ENCODE measurements around the gene ACBD4. TPM values are rescaled to one million over a fixed set of nuclear protein-coding genes. Genes with fewer than 3 reads are reported as not detected.

The ACBD4 gene
- total and polyA plus RNA-seq, 2 of the 13 experiments (the other 11 are each of a cell fraction or from before 2014, with no cell fraction given): 16.1 to 26.9 TPM

- TF ChIP-seq ZNF569 (CRISPR knock-in tag; IDR thresholded peaks at IDR 0.05; ENCODE audit: borderline replicate concordance) (no peak), BCL6 (CRISPR knock-in tag; IDR thresholded peaks at IDR 0.05) (no peak), HDAC6 (IDR thresholded peaks at IDR 0.05; ENCODE audit: low read depth, low read length) (no peak), ZNF430 (CRISPR knock-in tag; IDR thresholded peaks at IDR 0.05) (no peak), NFKB2 (CRISPR knock-in tag; IDR thresholded peaks at IDR 0.05; ENCODE audit: borderline replicate concordance) (no peak; the same call in 1 of the 2 replicates), ZNF331 (CRISPR knock-in tag; IDR thresholded peaks at IDR 0.05) (no peak), ARNT (IDR thresholded peaks at IDR 0.05) (no peak), ZFY (CRISPR knock-in tag; IDR thresholded peaks at IDR 0.05) (peak; percentile 71; the same call in 1 of the 2 replicates), AKAP8 (CRISPR knock-in tag; IDR thresholded peaks at IDR 0.05) (peak; percentile 70; the same call in 1 of the 2 replicates), JDP2 (CRISPR knock-in tag; IDR thresholded peaks at IDR 0.05; ENCODE audit: borderline replicate concordance) (no peak), SKIL (CRISPR knock-in tag; IDR thresholded peaks at IDR 0.05; ENCODE audit: borderline replicate concordance) (no peak), RXRA (CRISPR knock-in tag; IDR thresholded peaks at IDR 0.05) (no peak), CEBPZ (IDR thresholded peaks at IDR 0.05; ENCODE audit: low read length) (no peak)
- TF ChIP-seq, protein P1, sequence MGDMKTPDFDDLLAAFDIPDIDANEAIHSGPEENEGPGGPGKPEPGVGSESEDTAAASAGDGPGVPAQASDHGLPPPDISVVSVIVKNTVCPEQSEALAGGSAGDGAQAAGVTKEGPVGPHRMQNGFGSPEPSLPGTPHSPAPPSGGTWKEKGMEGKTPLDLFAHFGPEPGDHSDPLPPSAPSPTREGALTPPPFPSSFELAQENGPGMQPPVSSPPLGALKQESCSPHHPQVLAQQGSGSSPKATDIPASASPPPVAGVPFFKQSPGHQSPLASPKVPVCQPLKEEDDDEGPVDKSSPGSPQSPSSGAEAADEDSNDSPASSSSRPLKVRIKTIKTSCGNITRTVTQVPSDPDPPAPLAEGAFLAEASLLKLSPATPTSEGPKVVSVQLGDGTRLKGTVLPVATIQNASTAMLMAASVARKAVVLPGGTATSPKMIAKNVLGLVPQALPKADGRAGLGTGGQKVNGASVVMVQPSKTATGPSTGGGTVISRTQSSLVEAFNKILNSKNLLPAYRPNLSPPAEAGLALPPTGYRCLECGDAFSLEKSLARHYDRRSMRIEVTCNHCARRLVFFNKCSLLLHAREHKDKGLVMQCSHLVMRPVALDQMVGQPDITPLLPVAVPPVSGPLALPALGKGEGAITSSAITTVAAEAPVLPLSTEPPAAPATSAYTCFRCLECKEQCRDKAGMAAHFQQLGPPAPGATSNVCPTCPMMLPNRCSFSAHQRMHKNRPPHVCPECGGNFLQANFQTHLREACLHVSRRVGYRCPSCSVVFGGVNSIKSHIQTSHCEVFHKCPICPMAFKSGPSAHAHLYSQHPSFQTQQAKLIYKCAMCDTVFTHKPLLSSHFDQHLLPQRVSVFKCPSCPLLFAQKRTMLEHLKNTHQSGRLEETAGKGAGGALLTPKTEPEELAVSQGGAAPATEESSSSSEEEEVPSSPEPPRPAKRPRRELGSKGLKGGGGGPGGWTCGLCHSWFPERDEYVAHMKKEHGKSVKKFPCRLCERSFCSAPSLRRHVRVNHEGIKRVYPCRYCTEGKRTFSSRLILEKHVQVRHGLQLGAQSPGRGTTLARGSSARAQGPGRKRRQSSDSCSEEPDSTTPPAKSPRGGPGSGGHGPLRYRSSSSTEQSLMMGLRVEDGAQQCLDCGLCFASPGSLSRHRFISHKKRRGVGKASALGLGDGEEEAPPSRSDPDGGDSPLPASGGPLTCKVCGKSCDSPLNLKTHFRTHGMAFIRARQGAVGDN (CRISPR knock-in tag; IDR thresholded peaks at IDR 0.05): peak; percentile 79
- TF ChIP-seq, protein P2, sequence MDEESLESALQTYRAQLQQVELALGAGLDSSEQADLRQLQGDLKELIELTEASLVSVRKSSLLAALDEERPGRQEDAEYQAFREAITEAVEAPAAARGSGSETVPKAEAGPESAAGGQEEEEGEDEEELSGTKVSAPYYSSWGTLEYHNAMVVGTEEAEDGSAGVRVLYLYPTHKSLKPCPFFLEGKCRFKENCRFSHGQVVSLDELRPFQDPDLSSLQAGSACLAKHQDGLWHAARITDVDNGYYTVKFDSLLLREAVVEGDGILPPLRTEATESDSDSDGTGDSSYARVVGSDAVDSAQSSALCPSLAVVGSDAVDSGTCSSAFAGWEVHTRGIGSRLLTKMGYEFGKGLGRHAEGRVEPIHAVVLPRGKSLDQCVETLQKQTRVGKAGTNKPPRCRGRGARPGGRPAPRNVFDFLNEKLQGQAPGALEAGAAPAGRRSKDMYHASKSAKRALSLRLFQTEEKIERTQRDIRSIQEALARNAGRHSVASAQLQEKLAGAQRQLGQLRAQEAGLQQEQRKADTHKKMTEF (CRISPR knock-in tag; IDR thresholded peaks at IDR 0.05): no peak
- TF ChIP-seq, protein P3, sequence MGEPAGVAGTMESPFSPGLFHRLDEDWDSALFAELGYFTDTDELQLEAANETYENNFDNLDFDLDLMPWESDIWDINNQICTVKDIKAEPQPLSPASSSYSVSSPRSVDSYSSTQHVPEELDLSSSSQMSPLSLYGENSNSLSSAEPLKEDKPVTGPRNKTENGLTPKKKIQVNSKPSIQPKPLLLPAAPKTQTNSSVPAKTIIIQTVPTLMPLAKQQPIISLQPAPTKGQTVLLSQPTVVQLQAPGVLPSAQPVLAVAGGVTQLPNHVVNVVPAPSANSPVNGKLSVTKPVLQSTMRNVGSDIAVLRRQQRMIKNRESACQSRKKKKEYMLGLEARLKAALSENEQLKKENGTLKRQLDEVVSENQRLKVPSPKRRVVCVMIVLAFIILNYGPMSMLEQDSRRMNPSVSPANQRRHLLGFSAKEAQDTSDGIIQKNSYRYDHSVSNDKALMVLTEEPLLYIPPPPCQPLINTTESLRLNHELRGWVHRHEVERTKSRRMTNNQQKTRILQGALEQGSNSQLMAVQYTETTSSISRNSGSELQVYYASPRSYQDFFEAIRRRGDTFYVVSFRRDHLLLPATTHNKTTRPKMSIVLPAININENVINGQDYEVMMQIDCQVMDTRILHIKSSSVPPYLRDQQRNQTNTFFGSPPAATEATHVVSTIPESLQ (CRISPR knock-in tag; conservative IDR thresholded peaks at IDR 0.05): no peak
Observed at GRCh38 chr17:45146890-45147580, 11.5 kb downstream of the ACBD4 start (continued).
